WI38 (cell line): ENCODE data around the gene CDNF.
"Not testable (repeated sequence)": the region's sequence is repeated elsewhere in the genome, so short reads cannot be mapped to it uniquely, and the experiment has no call there.

ENCODE experiments used
- H3K4me3 ChIP-seq: 2 replicates; pipeline ENCODE4 v1.5.1; 2011; ENCODE audit warnings: low read depth, mild to moderate bottlenecking, control low read depth, low read length
- TF ChIP-seq, protein P1 (sequence below): IDR thresholded peaks from 2 replicates; pipeline ENCODE4 v1.5.1; 2012; ENCODE audit warnings: low read depth, mild to moderate bottlenecking, control low read depth, low read length

The CDNF gene

GRCh38 chr10:14822879-14823755 is 14.7 kb downstream of the CDNF start:
- TF ChIP-seq, protein P1, sequence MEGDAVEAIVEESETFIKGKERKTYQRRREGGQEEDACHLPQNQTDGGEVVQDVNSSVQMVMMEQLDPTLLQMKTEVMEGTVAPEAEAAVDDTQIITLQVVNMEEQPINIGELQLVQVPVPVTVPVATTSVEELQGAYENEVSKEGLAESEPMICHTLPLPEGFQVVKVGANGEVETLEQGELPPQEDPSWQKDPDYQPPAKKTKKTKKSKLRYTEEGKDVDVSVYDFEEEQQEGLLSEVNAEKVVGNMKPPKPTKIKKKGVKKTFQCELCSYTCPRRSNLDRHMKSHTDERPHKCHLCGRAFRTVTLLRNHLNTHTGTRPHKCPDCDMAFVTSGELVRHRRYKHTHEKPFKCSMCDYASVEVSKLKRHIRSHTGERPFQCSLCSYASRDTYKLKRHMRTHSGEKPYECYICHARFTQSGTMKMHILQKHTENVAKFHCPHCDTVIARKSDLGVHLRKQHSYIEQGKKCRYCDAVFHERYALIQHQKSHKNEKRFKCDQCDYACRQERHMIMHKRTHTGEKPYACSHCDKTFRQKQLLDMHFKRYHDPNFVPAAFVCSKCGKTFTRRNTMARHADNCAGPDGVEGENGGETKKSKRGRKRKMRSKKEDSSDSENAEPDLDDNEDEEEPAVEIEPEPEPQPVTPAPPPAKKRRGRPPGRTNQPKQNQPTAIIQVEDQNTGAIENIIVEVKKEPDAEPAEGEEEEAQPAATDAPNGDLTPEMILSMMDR: peak; percentile 69
- H3K4me3 ChIP-seq: no peak overlapping the region

DNA sequence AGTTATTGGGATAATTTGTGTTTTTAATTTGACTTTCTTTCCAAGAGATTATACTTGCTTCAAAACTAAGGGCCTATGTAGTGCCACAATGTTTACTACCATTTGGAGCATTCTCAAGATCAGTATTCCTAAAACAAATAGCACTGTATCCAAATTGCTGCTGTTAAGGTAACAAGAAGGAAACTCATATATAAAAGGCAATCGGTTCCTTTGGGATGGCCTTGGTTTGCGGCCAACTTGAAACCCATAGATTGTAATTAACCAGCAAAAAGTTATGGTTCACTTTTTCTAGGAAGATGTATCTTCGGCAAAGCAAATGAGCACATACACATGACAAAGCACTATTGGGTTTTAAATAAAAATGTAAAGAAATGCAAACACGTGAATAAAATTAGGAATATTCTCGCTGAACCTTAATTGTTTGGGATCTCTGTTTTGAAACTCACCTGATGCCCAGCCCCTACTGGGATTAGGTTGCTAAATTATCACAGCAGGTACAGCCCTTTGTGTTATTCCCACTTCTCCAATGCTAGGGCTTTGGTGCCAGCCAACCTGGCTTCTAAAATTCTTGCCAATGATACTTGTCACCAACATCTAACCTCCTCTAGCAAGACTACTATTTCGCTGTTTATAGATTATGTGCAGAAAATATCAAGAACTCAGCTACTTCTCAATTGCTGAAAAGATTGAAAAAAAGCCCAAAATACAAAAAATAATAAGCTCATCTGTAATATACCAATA is 16.0 kb downstream of the CDNF start:
- no peak overlapping the region for H3K4me3 ChIP-seq

DNA sequence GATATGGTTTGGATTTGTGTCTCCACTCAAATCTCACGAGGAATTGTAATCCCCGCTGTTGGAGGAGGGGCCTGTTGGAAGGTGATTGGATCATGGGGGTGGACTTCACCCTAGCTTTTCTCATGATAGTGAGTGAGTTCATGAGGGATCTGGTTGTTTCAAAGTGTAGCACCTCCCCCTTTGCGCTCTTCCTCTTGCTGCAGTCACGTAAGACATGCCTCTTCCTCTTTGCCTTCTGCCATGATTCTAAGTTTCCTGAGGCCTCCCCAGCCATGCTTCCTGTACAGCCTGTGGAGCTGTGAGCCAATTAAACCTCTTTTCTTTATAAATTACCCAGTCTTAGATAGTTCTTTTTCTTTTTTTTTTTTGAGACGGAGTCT is 17.1 kb downstream of the CDNF start:
- TF ChIP-seq, protein P1: no peak
- H3K4me3 ChIP-seq: no peak overlapping the region

More for the DNA sequence above, 16.0 kb downstream of the CDNF start:
- TF ChIP-seq, protein P1: no peak

- H3K4me3 ChIP-seq: no peak overlapping the region
- TF ChIP-seq, protein P1: no peak
Observed at GRCh38 chr10:14820010-14820774, 17.6 kb downstream of the CDNF start.

- not testable (repeated sequence) for H3K4me3 ChIP-seq
Observed at GRCh38 chr10:14816717-14817116, 21.1 kb downstream of the CDNF start.

DNA sequence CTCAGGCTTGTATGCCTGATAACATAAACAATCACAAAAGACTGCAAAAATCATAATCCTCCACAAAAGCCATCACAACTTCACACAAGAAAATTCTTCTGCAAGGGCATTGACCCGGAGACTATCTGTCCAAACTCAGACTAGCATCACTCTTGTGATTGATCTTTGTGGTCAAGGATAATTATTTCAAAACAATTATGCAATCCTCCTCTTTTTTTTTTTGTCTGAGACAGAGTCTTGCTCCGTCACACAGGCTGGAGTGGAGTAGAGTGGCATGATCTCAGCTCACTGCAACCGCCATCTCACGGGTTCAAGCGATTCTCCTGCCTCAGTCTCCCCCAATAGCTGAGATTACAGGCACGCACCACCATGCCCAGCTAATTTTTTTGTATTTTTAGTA is 22.2 kb downstream of the CDNF start:
- no peak overlapping the region for H3K4me3 ChIP-seq
- TF ChIP-seq, protein P1: no peak

GRCh38 chr10:14812271-14812670 is 25.6 kb downstream of the CDNF start:
- TF ChIP-seq, protein P1: no peak
- H3K4me3 ChIP-seq: no peak overlapping the region
